ENCODE measurements around the gene SDHB. TPM values are rescaled to one million over a fixed set of nuclear protein-coding genes. Genes with fewer than 3 reads are reported as not detected.

Gene SDHB
- total and polyA plus RNA-seq, 2 of the 13 experiments (the other 11 are each of a cell fraction or from before 2014, with no cell fraction given), result 136 to 142 TPM

- no peak for TF ChIP-seq TFDP1 (CRISPR knock-in tag; IDR thresholded peaks at IDR 0.05; ENCODE audit: borderline replicate concordance)
- TF ChIP-seq CREM (IDR thresholded peaks at IDR 0.05), result no peak
- TF ChIP-seq CREM (CRISPR knock-in tag; IDR thresholded peaks at IDR 0.05), result no peak
- TF ChIP-seq ZNF484 (CRISPR knock-in tag; IDR thresholded peaks at IDR 0.05; ENCODE audit: borderline replicate concordance, low read depth), result no peak
- TF ChIP-seq ZGPAT (CRISPR knock-in tag; IDR thresholded peaks at IDR 0.05), result no peak
- no peak for TF ChIP-seq HNRNPH1 (optimal IDR thresholded peaks at IDR 0.05; ENCODE audit: low read depth, low read length)
- TF ChIP-seq ZNF33B (CRISPR knock-in tag; IDR thresholded peaks at IDR 0.05), result no peak
- TF ChIP-seq MTF2 (CRISPR knock-in tag; IDR thresholded peaks at IDR 0.05; ENCODE audit: borderline replicate concordance), result no peak
- no peak for TF ChIP-seq THRA (CRISPR knock-in tag; IDR thresholded peaks at IDR 0.05; ENCODE audit: borderline replicate concordance)
- TF ChIP-seq ZNF318 (CRISPR knock-in tag; IDR thresholded peaks at IDR 0.05), result no peak
- TF ChIP-seq DR1 (CRISPR knock-in tag; IDR thresholded peaks at IDR 0.05), result no peak
- TF ChIP-seq ERF (CRISPR knock-in tag; IDR thresholded peaks at IDR 0.05), result no peak
Measured at GRCh38 chr1:17023102-17023501, 30.7 kb downstream of the SDHB start (continued).

All from HepG2 (cell line).